HG02970 (cell line): ENCODE data around the gene ROCK2.
A peak's percentile ranks its signal among the peaks of the same experiment; 100 is the strongest.

ENCODE experiments used
- ATAC-seq: cut with Tn5 transposase; IDR thresholded peaks from one replicate; pipeline ENCODE4 v1.9.1; 2021; ENCODE audit warnings: mild to moderate bottlenecking, moderate library complexity, moderate number of reproducible peaks; ENCODE audit not compliant: unreplicated experiment, low FRiP score

The ROCK2 gene

DNA sequence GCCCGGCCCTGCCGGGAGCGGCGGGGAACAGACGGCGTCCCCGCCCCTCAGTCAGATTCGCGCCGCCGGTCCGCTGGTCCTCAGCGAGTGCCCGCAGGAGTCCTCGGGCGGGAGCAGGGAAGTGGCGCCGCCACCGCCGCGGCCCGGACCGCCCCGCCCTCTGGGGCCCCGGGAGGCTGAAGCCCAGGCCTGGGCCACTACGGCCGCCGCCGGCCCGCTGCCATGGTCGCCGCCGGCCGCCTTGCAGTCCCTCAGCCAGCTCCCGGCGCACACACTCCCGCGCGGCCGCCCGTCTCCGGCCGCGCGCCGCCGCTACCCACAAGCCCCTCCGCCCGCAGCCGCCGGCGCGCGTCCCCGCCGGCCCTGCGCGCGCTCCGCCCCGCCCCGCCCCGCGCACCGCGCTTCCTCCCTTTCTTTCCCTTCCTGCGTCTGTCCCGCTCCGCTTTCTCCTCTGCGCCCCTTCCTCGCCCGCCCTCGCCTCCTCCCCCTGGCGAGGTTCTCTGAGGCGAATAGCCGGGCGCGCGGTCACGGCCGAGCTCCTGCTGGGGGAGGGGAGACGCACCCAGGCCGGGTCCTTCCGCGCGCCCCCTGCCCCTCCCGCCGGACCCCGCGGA, at the start of gene ROCK2:
TSS of gene ROCK2 (minus strand) at position 295 of the 614 bp plus-strand sequence. CDS start 500 bp downstream, outside the sequence.
- peak; percentile 65 for ATAC-seq

DNA sequence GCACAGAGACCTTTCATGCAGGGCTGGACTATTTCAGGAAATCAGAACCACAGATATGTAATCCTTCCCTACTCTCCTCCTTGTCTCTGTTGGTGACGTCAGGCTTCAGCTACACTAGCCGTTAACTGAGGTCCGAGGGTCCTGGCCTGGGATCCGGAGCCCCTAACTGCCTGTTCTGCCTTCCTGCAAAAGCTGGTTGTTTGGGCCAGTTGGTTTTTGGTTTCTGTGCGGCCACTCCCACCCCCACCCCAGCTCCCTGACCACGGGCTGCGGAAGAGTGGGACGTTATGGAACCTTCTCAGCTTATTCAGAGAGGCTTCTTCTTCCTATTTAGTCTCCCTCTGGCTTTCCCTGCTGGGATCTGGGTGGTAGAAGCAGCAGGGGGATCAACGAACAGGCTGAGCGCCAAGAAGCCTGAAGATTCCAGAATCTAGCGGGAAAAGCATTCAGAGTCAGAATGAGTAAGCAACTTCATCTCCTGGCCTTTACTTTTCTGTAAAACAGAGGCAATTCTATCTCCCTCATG, 49.3 kb upstream of the ROCK2 start:
- no peak for ATAC-seq

DNA sequence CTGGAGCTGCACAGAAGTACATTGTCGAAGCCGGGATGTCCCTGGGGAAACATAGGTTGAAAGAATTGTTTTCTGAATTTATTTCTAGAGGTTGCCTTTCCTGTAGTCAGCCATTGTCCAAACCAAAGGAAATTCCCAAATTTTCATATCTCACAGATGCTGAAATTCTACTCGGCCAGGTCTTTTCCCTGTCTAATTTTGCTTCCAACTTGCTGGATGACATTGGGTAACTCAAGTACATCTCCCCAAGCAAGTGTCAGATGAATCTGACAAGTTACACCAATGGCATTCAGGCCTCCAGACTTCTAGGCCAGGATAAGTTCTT, 47.5 kb upstream of the ROCK2 start:
- no peak for ATAC-seq

DNA sequence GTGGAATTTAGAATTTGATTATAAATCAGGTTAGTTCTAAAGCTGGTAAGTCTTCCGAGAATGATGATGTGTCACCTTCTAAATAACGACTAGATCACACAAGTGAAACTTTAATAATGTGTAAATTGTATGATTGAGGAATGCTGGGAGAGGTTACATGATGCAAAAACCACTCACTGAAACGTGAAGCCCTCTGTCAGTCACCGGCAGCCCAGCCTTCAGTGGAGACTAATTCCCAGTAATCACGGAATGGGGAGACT, 45.9 kb upstream of the ROCK2 start:
- no peak for ATAC-seq

DNA sequence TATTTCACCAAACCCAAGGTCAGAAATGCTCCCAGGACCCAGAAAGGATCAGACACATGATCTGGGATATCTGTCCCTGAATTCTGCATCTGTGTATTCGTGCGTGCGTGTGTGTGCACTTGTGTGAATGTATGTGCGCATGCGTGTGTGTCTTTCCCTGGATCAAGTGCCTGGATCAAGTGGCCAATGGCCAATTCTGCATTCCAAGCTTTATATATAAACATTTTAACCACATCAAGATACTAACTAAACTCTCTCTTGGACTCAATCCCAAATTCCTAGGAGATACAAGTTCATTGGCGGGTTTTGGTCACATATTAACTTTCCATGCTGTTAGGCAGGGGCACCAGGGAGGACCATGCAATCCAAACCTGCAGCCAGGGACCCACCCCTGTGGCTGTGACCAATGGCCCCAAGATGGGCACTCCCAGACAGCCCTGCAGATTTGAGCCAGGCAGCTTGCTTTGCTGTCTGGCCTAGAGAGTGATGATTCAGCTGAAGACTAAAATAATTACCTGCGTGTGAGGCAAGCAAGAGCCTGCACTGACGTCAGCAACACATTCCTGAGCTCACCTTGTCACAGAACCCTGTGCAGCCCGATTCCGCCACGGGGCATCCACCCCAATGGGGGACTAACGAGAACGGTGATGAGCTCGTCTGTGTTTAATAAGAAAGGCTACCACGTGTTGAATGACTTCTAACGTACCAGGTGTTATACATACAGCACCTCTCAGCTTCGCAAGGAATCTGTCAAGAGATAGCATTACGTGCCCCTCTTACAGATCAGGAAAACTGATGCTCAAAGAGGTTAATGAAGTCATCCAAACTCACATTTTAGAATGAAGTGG, 45.3 kb upstream of the ROCK2 start:
- no peak for ATAC-seq

DNA sequence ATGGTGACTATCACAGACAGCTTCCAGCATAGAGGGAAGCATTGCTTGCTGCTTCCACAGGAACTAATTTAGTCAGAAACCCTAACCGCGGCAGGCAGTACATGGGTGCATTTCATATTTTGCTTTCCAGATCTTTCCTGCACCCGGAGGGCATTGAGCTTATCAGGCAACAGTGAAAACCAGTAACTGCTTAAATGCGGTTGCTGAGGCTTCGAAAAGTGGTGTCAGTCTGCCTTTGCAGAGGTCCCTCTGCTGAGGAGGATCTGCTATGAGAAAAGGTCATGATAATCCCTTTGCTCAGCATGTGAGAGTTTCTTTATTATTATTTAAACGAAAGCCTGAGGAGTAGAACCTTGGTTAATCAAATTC, 44.6 kb upstream of the ROCK2 start:
- no peak for ATAC-seq

DNA sequence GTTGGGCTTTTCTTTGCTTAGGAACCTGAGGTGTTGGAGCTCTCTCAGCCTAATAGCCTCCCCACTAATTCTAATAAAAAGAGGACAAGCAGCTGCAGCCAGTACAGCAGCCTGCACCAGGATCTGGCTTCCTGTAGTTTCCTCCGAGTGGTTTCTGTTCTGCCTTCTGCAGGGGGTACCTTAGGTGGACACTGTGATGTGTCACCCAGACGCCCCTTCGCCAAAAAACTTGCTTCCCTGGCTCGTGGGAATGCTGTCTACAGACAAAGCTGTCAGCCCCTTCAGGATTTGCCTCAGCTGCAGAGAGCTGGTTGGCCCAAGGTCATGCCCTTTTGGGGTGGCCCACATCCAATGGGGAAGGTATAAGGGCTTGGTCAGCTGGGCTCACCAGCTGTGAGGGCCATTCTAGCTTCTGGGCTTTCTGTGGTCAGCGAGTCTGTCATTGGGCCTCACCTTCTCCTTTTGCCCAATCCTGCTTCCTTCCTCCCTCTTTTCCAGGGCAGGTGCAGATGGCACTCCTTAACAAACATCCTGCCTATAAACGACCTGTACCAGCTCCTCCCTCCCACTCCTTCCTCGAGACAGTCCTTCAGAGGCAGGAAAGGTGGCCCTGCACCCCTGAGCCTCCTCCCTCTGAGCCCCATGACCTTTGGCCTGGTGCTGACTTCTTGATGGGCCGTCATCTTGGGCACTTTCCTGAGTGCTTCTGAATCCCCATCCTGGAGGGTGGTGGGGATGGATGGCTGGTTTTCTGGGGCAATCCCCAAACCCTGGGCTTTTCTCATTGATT, 44.0 kb upstream of the ROCK2 start:
- no peak for ATAC-seq

DNA sequence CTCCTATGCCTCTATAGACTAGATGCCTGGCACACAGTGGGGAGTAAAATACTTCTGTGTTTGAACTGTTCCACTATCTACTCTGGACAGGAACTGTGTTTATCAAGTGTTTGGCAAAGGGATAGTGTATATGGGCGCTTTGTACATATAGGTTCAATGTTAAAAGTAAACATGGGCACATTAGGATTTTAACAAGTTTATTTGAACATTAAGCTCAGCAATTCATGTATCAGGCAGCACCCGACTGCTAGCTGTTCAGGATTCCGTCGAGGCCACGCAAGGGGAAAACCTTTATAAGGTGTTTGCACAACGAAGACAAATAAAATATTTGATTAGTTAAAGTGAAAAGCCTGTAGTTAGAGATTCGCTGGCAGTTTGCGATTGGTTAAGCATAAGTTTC, 43.4 kb upstream of the ROCK2 start:
- no peak for ATAC-seq

DNA sequence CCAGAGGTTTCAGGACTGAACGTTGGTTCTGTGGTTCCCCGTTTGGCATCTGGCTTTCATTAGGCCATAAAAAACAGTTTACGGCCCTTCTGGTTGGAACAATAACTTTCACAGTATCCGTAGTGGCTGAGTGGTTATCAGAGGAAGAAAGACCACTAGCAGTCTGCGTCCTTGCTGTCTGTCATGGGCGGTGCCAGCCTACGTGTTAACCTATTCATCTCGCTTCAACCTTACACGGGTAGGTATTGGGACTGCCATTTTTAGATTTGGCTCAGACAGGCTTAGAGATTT, 42.6 kb upstream of the ROCK2 start:
- ATAC-seq, result no peak

DNA sequence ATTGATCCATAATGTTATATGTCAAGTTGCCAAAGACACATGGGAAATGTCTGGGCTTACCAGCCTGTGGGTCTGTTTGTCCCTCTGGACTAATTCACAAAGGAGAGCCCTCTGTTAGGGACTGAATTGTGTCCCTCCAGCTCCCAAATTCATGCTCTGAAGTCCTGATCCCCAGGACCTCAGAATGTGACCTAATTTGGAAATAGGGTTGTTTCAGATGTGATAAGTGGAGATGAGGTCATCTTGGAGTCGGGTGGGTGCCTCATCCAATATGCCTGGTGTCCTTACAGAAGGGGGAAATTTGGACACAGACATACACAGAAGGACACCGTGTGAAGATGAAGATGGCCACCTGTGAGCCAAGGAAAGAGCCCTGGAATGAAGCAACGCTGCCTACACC, 41.4 kb upstream of the ROCK2 start:
- ATAC-seq, result no peak

DNA sequence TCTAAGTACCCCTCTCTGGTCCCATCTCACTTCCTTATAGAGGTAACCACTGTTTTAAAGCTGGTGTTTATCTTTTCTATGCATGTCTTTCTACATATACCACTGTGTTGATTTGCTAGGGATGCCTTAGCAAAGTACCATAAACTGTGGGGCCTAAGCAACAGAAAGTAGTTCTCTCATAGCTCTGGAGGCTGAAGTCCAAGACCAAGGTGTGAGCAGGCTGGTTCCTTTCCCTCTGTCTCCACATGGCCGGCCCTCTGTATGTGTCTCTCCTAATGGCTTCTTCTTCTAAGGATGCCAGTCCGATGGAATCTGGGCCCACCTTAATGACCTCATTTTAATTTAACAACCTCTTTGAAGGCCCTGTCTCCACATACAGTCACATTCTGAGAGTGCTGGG, 40.8 kb upstream of the ROCK2 start:
- ATAC-seq, result no peak

DNA sequence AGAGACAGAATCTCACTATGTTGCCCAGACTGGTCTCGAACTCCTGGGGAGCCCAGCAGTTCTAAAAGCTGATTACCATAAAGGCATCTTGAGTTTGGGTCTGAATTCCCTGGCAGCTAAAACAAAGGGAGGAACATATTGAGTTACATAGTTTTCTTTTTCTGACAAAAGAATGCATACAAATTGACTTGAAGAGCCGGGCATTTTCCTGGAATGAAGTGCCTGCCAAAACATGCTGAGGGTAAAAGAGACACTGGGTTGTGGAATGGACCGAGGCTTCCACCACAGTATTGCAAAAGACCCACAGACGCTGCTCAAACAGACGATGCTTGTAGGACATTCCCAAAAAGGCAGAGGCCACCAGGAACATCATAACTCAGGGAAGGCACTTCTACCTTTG, 35.1 kb upstream of the ROCK2 start:
- ATAC-seq, result no peak

DNA sequence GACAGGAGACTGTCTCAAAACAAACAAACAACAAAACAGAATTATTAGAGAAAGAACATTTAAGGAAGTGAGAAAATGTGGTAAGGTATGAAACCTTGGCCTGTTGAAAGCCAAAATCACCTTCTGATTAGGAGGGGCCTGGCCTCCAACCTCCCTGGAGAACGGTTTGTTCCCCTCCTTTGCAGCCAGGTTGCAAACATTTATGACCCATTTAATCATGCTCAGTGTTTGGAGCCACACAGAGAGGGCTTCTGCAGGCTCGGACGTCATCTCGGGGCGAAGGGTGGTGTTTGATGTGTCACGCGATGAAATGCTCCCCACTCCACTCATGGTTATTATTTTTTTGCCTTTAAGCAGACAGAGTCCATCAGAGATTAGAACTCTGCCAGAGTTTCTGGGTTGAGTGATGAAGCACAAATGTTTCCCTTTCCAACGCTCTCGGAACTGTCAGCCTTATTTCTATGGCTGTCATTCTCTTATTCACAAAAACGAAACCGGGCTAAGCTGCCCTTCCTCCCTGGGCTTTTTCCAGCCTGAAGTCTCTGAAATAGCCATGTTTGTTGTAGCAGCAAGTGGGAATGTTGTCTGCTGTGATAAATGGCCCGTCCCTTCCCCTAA, 33.6 kb upstream of the ROCK2 start:
- ATAC-seq, result peak; percentile 82

DNA sequence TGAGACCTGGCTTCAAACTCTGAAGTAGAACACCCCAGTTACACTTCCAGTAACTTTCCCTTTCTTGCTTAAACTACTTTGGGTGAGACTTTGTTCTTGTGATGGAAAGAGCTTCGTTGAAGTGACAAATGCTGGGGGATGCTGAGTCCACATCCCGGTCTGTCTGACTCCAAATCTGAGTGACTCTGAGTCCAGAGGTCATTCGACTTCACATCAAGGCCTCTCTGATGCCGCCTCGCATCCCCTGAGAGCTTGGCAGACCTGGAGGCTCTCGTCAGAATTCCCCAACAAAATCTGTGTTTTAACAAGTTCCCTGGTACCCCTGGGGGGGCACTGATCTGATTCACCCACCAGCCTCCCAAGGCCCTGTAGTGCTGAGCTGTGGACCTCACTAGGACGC, 31.6 kb upstream of the ROCK2 start:
- ATAC-seq, result no peak

DNA sequence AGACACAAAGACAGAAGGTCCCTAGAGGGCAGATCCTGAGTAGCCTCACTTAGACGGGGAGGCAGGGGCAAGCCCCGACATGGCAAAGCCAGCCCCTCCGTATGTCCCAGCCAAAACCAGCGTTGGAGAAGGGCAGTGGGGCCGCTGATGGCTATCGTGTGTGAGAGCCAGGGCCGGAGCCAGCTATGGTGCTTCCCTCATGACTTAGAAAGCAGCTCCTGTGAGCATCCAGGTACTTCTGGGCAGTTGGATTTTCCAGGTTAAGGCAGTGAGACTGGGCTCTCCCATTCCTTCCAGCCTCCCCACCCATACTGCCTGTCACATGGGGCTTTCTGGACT, 31.2 kb upstream of the ROCK2 start:
- ATAC-seq, result no peak

DNA sequence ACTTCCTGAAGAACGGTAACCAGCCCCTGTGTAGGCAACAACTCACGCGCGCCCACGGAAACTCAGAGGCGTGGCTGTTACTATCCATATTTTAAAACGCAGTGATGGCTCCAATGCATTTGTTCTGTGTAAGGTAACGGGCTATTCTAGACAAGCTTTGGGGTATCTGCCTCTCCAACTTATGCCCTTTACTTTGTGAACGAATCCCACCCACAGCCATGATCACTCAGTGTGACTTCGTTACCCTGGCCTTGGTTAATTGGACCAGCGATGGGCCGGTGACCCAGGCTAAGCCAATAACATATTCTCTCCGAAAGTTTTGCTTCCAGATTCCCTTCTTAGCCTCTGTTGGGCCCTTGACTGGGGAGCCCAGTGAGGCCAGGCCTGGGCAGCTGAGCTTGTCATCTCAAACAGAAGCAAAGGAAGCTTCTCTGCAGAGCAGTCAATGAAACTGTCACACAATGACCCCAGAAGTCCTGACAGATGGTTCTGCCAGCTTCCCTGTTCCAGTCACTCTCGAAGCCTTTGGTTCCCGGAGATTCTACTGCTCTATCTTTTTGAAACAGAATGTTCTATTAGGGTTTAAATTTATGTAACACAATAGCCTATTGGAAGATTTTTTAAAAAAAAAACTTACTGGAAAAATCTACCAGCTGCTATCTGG, 30.7 kb upstream of the ROCK2 start:
- ATAC-seq, result no peak

DNA sequence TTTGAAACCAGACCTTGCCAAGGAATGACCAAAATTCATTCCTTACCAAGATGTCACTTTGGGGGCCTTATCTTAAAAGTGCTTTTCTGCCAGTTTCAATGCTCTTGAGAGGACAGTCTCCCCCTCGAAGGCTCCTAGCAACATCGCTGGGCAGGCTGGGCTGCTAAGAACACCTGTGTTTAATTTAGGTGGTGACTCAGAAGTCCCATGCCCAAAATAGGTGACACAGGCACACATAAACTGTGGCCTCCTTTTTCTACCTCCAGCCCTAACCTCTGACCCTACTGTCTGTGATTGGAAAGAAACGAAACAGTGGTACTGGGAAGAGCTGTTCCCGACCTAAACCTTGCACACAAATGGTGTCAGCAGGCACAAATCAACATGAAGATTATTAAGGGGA, 28.7 kb upstream of the ROCK2 start:
- ATAC-seq, result no peak

DNA sequence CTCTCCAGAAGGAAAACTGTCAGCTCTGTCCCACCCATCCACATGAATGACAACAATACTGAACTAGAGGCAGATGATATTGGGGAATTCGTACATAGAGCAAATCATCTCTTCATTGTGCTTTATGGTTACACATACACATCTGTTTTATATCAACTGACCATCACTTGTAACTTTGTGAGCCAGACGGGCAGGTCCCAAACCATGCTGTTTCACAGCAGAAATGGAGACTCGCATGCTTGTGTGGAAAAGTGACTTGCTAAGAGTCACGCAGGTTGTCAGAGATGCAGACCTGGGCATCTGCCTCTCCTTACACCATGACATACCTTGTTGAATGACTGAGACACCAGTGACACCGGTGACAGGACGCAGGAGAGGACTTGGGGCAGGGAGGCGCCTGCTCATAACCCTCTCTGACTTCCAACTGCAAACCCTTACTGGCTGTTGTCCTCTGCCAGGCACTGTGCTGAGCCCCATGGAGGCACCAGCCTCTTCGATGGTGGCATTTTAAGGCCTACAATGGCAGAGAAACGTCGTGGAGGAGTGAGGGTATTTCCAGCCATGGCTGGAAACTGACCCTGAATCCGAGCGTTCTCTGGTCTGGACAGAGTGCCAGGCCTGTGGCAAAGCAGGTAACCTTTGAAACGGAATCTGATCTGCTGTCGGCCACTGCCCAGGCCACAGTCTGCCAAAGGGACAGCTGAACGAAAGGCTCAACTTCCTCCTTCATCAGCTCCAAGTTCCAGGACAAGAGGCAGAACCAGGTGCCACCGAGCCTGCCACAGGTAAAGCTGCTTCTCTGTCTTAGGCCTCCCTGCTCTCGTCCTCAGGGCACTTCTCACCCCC, 26.9 kb upstream of the ROCK2 start:
- ATAC-seq, result no peak

DNA sequence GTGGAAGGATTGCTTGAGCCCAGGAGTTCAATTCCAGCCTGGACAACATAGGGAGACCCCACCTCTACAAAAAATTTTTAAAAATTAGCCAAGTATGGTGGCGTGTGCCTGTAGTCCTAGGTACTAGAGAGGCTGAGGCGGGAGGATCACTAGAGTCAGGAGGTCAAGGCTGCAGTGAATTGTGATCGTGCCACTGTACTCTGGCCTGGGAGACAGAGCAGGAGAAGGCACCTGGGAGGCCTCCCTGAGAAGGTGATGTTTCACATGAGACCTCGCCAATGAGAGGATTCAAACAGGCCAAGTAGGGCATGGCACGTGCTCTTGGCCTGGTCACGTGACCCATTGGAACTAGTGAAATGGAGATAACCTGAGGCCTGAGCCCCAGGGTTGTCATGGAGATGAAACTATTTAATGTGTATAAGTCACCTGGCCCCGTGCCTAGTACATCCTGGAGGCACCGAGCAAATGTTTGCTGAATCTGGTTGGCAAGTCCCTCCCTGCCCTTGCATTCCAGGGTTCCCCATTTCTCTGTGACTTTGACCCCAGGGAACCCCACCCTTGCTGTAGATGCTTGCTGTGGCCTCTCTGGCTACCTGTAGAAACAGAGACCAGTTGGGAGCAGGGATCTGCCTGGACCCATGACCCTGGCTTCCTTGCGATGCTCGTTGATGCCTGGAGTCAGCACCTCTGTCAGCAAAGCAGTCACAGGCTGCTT, 26.1 kb upstream of the ROCK2 start:
- no peak for ATAC-seq
